GM18502 (cell line): Measurements from ENCODE around the gene ARMH3.
"Not testable (repeated sequence)": the region's sequence is repeated elsewhere in the genome, so short reads cannot be mapped to it uniquely, and the experiment has no call there.

ENCODE experiments used
- ATAC-seq: cut with Tn5 transposase; IDR thresholded peaks from one replicate; pipeline ENCODE4 v1.9.1; 2021; ENCODE audit warnings: mild to moderate bottlenecking; ENCODE audit not compliant: unreplicated experiment, poor library complexity

The ARMH3 gene

GRCh38 chr10:102046095-102046494 lies 9.9 kb downstream of the ARMH3 start:
- ATAC-seq = no peak

- no peak for ATAC-seq
Observed at GRCh38 chr10:102045292-102045691, 10.7 kb downstream of the ARMH3 start.

GRCh38 chr10:102040305-102041050 lies 15.5 kb downstream of the ARMH3 start:
- no peak for ATAC-seq

GRCh38 chr10:102038410-102038809 lies 17.6 kb downstream of the ARMH3 start:
- no peak for ATAC-seq

- not testable (repeated sequence) for ATAC-seq
Observed at GRCh38 chr10:102035807-102036206, 20.2 kb downstream of the ARMH3 start.

GRCh38 chr10:102033787-102034186 lies 22.2 kb downstream of the ARMH3 start:
- ATAC-seq = no peak

GRCh38 chr10:102027261-102027660 lies 28.7 kb downstream of the ARMH3 start:
- no peak for ATAC-seq

GRCh38 chr10:102024799-102025198 lies 31.2 kb downstream of the ARMH3 start:
- ATAC-seq = no peak

GRCh38 chr10:102020938-102021337 lies 35.0 kb downstream of the ARMH3 start:
- ATAC-seq = no peak

- ATAC-seq = no peak
Observed at GRCh38 chr10:102017295-102017694, 38.7 kb downstream of the ARMH3 start.

- ATAC-seq = no peak
Observed at GRCh38 chr10:102016416-102016815, 39.6 kb downstream of the ARMH3 start.

- ATAC-seq = no peak
Observed at GRCh38 chr10:102010961-102011360, 45.0 kb downstream of the ARMH3 start.

- ATAC-seq = no peak
Observed at GRCh38 chr10:102009801-102010425, 46.1 kb downstream of the ARMH3 start.

- ATAC-seq = no peak
Observed at GRCh38 chr10:102007796-102008195, 48.2 kb downstream of the ARMH3 start.

GRCh38 chr10:102007031-102007430 lies 48.9 kb downstream of the ARMH3 start:
- ATAC-seq = not testable (repeated sequence)

- ATAC-seq = no peak
Observed at GRCh38 chr10:102004376-102004775, 51.6 kb downstream of the ARMH3 start.

GRCh38 chr10:102003541-102003940 lies 52.4 kb downstream of the ARMH3 start:
- no peak for ATAC-seq

GRCh38 chr10:102001435-102002068 lies 54.4 kb downstream of the ARMH3 start:
- no peak for ATAC-seq

- no peak for ATAC-seq
Observed at GRCh38 chr10:101997803-101998202, 58.2 kb downstream of the ARMH3 start.

- ATAC-seq = no peak
Observed at GRCh38 chr10:101995451-101996063, 60.4 kb downstream of the ARMH3 start.

GRCh38 chr10:101993651-101994200 lies 62.2 kb downstream of the ARMH3 start:
- no peak for ATAC-seq
